Lower leg skin (tissue), 4 donors: ENCODE measurements around the gene ARHGEF18. TPM values are rescaled to one million over a fixed set of nuclear protein-coding genes. Genes with fewer than 3 reads are reported as not detected.
"Not testable (repeated sequence)": the region's sequence is repeated elsewhere in the genome, so short reads cannot be mapped to it uniquely, and the experiment has no call there.

Experiments
- DNase-seq, 2 donors: peaks; one replicate each; pipeline ENCODE4 v3.0.0-alpha.2; 2019; ENCODE audit warnings: low spot score in 2 of 2
- H3K4me3 ChIP-seq: fragments of 200-600 bp; sonication (generic); 2 replicates; pipeline ENCODE4 v1.5.1; 2017; ENCODE audit warnings: mild to moderate bottlenecking, low read depth; ENCODE audit not compliant: poor library complexity, severe bottlenecking
- CTCF ChIP-seq, 3 donors: fragments of 450-650 bp; IDR thresholded peaks; one replicate each; pipeline ENCODE4 v1.5.1; 2016; ENCODE audit warnings: antibody characterized with exemption in 3 of 3, mild to moderate bottlenecking in 3 of 3, moderate library complexity in 2 of 3
- POLR2A ChIP-seq, 2 donors: fragments of 450-650 bp; IDR thresholded peaks; one replicate each; pipeline ENCODE4 v1.6.1; 2016 to 2017; ENCODE audit warnings: antibody characterized with exemption in 2 of 2, mild to moderate bottlenecking in 1 of 2, moderate library complexity in 1 of 2
- WGBS, 2 donors: methylation state at CpG; one replicate each; pipeline ENCODE4 v1.1.5; 2018; 5-methylcytosine and 5-hydroxymethylcytosine counted together
- intact Hi-C: fragments of 100-400 bp; cut with DNase I; formaldehyde crosslinking; loops from one replicate; pipeline ENCODE4 v1.15.0; 2023; ENCODE audit warnings: low total_unique reads
- total RNA-seq, 4 donors: library from RNA; depleted of rRNA; stranded (reverse); fragments of >200 nt; gene quantifications; one replicate each; pipeline ENCODE4 v1.1.0, GENCODE V29; 2016

The ARHGEF18 gene
- total RNA-seq: 10 to 100 TPM; 32.3 to 49.2 (median 36.3) TPM

GRCh38 chr19:7348587-7349230 is at the start of gene ARHGEF18:
TSS of gene ARHGEF18 (plus strand) at chr19:7348937. CDS start at chr19:7362891, 13,954 bp downstream.
- no peak for DNase-seq
- H3K4me3 ChIP-seq: no peak within 1 kb of the TSS
- TF ChIP-seq POLR2A (IDR thresholded peaks at IDR 0.05) (no peak), CTCF (IDR thresholded peaks at IDR 0.05) (no peak)
- WGBS, 2 donors: 78 to 79% methylated on average over 12 to 13 of the region's 13 CpGs
- intact Hi-C loops: no loop called here

GRCh38 chr19:7301525-7301924 is 47.2 kb upstream of the ARHGEF18 start:
- TF ChIP-seq POLR2A (IDR thresholded peaks at IDR 0.05) (no peak), CTCF (IDR thresholded peaks at IDR 0.05) (no peak)
- DNase-seq: no peak
- WGBS, 2 donors: 77 to 87% methylated on average over 5 of the region's 5 CpGs
- H3K4me3 ChIP-seq: no peak overlapping the region
- intact Hi-C loops: no loop called here

GRCh38 chr19:7303470-7303869 is 45.3 kb upstream of the ARHGEF18 start:
- TF ChIP-seq CTCF (IDR thresholded peaks at IDR 0.05): no peak
- TF ChIP-seq POLR2A (IDR thresholded peaks at IDR 0.05): no peak
- WGBS, 2 donors: 82 to 84% methylated on average over 4 of the region's 4 CpGs
- no peak for DNase-seq
- intact Hi-C loops: no loop called here
- no peak overlapping the region for H3K4me3 ChIP-seq

- intact Hi-C loops: no loop called here
- DNase-seq: no peak
- H3K4me3 ChIP-seq: no peak overlapping the region
- TF ChIP-seq CTCF (IDR thresholded peaks at IDR 0.05) (no peak), POLR2A (IDR thresholded peaks at IDR 0.05) (no peak)
- WGBS, 2 donors: 18 to 32% methylated on average over 9 of the region's 9 CpGs
These were observed 44.5 kb upstream of the ARHGEF18 start for GRCh38 chr19:7304200-7304599.

GRCh38 chr19:7307590-7308218 is 41.0 kb upstream of the ARHGEF18 start:
- TF ChIP-seq POLR2A (IDR thresholded peaks at IDR 0.05) (no peak), CTCF (IDR thresholded peaks at IDR 0.05) (no peak)
- H3K4me3 ChIP-seq: no peak overlapping the region
- DNase-seq: no peak
- WGBS, 2 donors: 81 to 89% methylated on average over 7 of the region's 7 CpGs
- intact Hi-C loops: no loop called here

- DNase-seq, H3K4me3 ChIP-seq, intact Hi-C loops: not testable (repeated sequence)
- 80 to 83% methylated on average over 9 of the region's 9 CpGs for WGBS, 2 donors
These were observed 40.4 kb upstream of the ARHGEF18 start for GRCh38 chr19:7308327-7308726.
